HG03565 (cell line): ENCODE data around the gene NCKAP5.
"Not testable (repeated sequence)": the region's sequence is repeated elsewhere in the genome, so short reads cannot be mapped to it uniquely, and the experiment has no call there.

Source experiments
- ATAC-seq: cut with Tn5 transposase; IDR thresholded peaks from one replicate; pipeline ENCODE4 v1.9.1; 2021; ENCODE audit warnings: mild to moderate bottlenecking, moderate library complexity; ENCODE audit not compliant: unreplicated experiment

The NCKAP5 gene

GRCh38 chr2:132703396-132703795 is 864.9 kb downstream of the NCKAP5 start:
- ATAC-seq = no peak

- no peak for ATAC-seq
Observed at GRCh38 chr2:132701810-132702209, 866.5 kb downstream of the NCKAP5 start.

GRCh38 chr2:132699802-132700201 is 868.5 kb downstream of the NCKAP5 start:
- ATAC-seq = not testable (repeated sequence)

- not testable (repeated sequence) for ATAC-seq
Observed at GRCh38 chr2:132698347-132698746, 869.9 kb downstream of the NCKAP5 start.

- no peak for ATAC-seq
Observed at GRCh38 chr2:132697556-132698205, 870.6 kb downstream of the NCKAP5 start.

- no peak for ATAC-seq
Observed at GRCh38 chr2:132692816-132693215, 875.4 kb downstream of the NCKAP5 start.

GRCh38 chr2:132691556-132691955 is 876.7 kb downstream of the NCKAP5 start:
- ATAC-seq = no peak

GRCh38 chr2:132690664-132691303 is 877.5 kb downstream of the NCKAP5 start:
- ATAC-seq = no peak

GRCh38 chr2:132681766-132682165 is 886.5 kb downstream of the NCKAP5 start:
- ATAC-seq = no peak

GRCh38 chr2:132680544-132680943 is 887.7 kb downstream of the NCKAP5 start:
- ATAC-seq = no peak

GRCh38 chr2:132678483-132678882 is 889.8 kb downstream of the NCKAP5 start:
- no peak for ATAC-seq

- ATAC-seq = no peak
Observed at GRCh38 chr2:132677661-132678060, 890.6 kb downstream of the NCKAP5 start.

GRCh38 chr2:132676999-132677398 is 891.3 kb downstream of the NCKAP5 start:
- ATAC-seq = no peak

- ATAC-seq = no peak
Observed at GRCh38 chr2:132671151-132671835, 897.0 kb downstream of the NCKAP5 start.

- ATAC-seq = no peak
Observed at GRCh38 chr2:132670496-132671150, 897.6 kb downstream of the NCKAP5 start.

- no peak for ATAC-seq
Observed at GRCh38 chr2:132669908-132670495, 898.3 kb downstream of the NCKAP5 start, which contains the start of gene LYPD1. LYPD1 (minus strand) TSS chr2:132670205; CDS start chr2:132669932, 273 bp downstream.

- ATAC-seq = no peak
Observed at GRCh38 chr2:132668987-132669907, 899.0 kb downstream of the NCKAP5 start.

GRCh38 chr2:132668189-132668823 is 900.0 kb downstream of the NCKAP5 start:
- no peak for ATAC-seq

- no peak for ATAC-seq
Observed at GRCh38 chr2:132667706-132668105, 900.6 kb downstream of the NCKAP5 start.
